Amygdala (tissue), 56 donors: Measurements from ENCODE around the gene PUS1.

Experiments
- DNase-seq, 56 donors: peaks; one replicate each; lab custom pipeline; 2025; lab: John Stamatoyannopoulos, UW

Gene PUS1

GRCh38 chr12:131986910-131987309, 57.8 kb downstream of the PUS1 start:
- DNase-seq: no peak

- DNase-seq: no peak
Observed at GRCh38 chr12:131987552-131987951, 58.5 kb downstream of the PUS1 start.

GRCh38 chr12:131988054-131988796, 59.1 kb downstream of the PUS1 start:
- peak in 1 of 56 donors; percentile 29 for DNase-seq

GRCh38 chr12:131989021-131989420, 59.9 kb downstream of the PUS1 start:
- DNase-seq: no peak

GRCh38 chr12:131990066-131990979, 61.2 kb downstream of the PUS1 start:
- DNase-seq: no peak

GRCh38 chr12:131990980-131991305, 61.9 kb downstream of the PUS1 start:
- DNase-seq: no peak

- DNase-seq: no peak
Observed at GRCh38 chr12:131991816-131992430, 62.8 kb downstream of the PUS1 start.

- no peak for DNase-seq
Observed at GRCh38 chr12:131994589-131994988, 65.5 kb downstream of the PUS1 start.
